ENCODE results near the gene C1orf159.
A peak's percentile ranks its signal among the peaks of the same experiment; 100 is the strongest.

C1orf159 gene

GRCh38 chr1:1033009-1033587, 82.8 kb downstream of the C1orf159 start:
- peak; percentile 67 for DNase-seq

GRCh38 chr1:1032424-1032823, 83.5 kb downstream of the C1orf159 start:
- DNase-seq: no peak
